Measurements from ENCODE around the gene SSR1. TPM values are rescaled to one million over a fixed set of nuclear protein-coding genes. Genes with fewer than 3 reads are reported as not detected.

The SSR1 gene
- polyA plus RNA-seq, 4 donors = 8.9 to 135 (median 36.7) TPM

GRCh38 chr6:7246401-7247178 lies 66.4 kb downstream of the SSR1 start:
- no peaks in the 10 kb centered on the region for H3K27me3 ChIP-seq (ENCODE audit: control insufficient read depth in 3 of 3, insufficient read depth in 3 of 3, low read length in 3 of 3)
- WGBS, 3 donors = 95 to 97% (median 95%) methylated on average over 69 to 71 of the region's 71 CpGs
- no peak for FAIRE-seq
- peaks cover 20 to 71% (median 23%) of the 10 kb centered on the region in 3 donors for H3K36me3 ChIP-seq (ENCODE audit: control insufficient read depth in 3 of 3, insufficient read depth in 2 of 3, low read depth in 1 of 3, low read length in 3 of 3)
- H3K27ac ChIP-seq (ENCODE audit: low read depth in 1 of 3, low read length in 2 of 3) = no peak overlapping the region
- H3K9me3 ChIP-seq (ENCODE audit: control insufficient read depth in 2 of 2, insufficient read depth in 1 of 2, low read depth in 1 of 2, low read length in 1 of 2) = no peaks in the 10 kb centered on the region
- no peak for DNase-seq
- no peak overlapping the region for H3K4me3 ChIP-seq (ENCODE audit: low read depth in 1 of 3, low read length in 3 of 3)
- H3K4me1 ChIP-seq (ENCODE audit: control insufficient read depth in 3 of 3, insufficient read depth in 2 of 3, low read depth in 1 of 3, low read length in 2 of 3) = peaks cover 4 to 23% (median 5%) of the 10 kb centered on the region in 3 donors

GRCh38 chr6:7245668-7246393 lies 67.2 kb downstream of the SSR1 start:
- H3K4me3 ChIP-seq (ENCODE audit: low read depth in 1 of 3, low read length in 3 of 3) = no peak overlapping the region
- H3K27ac ChIP-seq (ENCODE audit: low read depth in 1 of 3, low read length in 2 of 3) = no peak overlapping the region
- H3K4me1 ChIP-seq (ENCODE audit: control insufficient read depth in 3 of 3, insufficient read depth in 2 of 3, low read depth in 1 of 3, low read length in 2 of 3) = peaks cover 4 to 30% (median 5%) of the 10 kb centered on the region in 3 donors
- no peak for DNase-seq
- FAIRE-seq = no peak
- WGBS, 3 donors = 92 to 95% (median 95%) methylated on average over 15 of the region's 15 CpGs
- H3K27me3 ChIP-seq (ENCODE audit: control insufficient read depth in 3 of 3, insufficient read depth in 3 of 3, low read length in 3 of 3) = no peaks in the 10 kb centered on the region
- no peaks in the 10 kb centered on the region for H3K9me3 ChIP-seq (ENCODE audit: control insufficient read depth in 2 of 2, insufficient read depth in 1 of 2, low read depth in 1 of 2, low read length in 1 of 2)
- H3K36me3 ChIP-seq (ENCODE audit: control insufficient read depth in 3 of 3, insufficient read depth in 2 of 3, low read depth in 1 of 3, low read length in 3 of 3) = peaks cover 20 to 74% (median 23%) of the 10 kb centered on the region in 3 donors

- FAIRE-seq (no peak), DNase-seq (peak; percentile 66 to 73)
- WGBS, 3 donors = 4 to 10% (median 9%) methylated on average over 7 of the region's 7 CpGs
- peak overlapping the region in 2 of 3 donors; percentile 52 to 74 for H3K27ac ChIP-seq (ENCODE audit: low read depth in 1 of 3, low read length in 2 of 3)
- H3K4me1 ChIP-seq (ENCODE audit: control insufficient read depth in 3 of 3, insufficient read depth in 2 of 3, low read depth in 1 of 3, low read length in 2 of 3) = peaks cover 4 to 53% (median 5%) of the 10 kb centered on the region in 3 donors
- H3K36me3 ChIP-seq (ENCODE audit: control insufficient read depth in 3 of 3, insufficient read depth in 2 of 3, low read depth in 1 of 3, low read length in 3 of 3) = peaks cover 16 to 69% (median 16%) of the 10 kb centered on the region in 3 donors
- H3K9me3 ChIP-seq (ENCODE audit: control insufficient read depth in 2 of 2, insufficient read depth in 1 of 2, low read depth in 1 of 2, low read length in 1 of 2) = no peaks in the 10 kb centered on the region
- no peaks in the 10 kb centered on the region for H3K27me3 ChIP-seq (ENCODE audit: control insufficient read depth in 3 of 3, insufficient read depth in 3 of 3, low read length in 3 of 3)
- no peak overlapping the region for H3K4me3 ChIP-seq (ENCODE audit: low read depth in 1 of 3, low read length in 3 of 3)
Observed at GRCh38 chr6:7243179-7243981, 69.6 kb downstream of the SSR1 start.

GRCh38 chr6:7242835-7243178 lies 70.2 kb downstream of the SSR1 start:
- no peak overlapping the region for H3K4me3 ChIP-seq (ENCODE audit: low read depth in 1 of 3, low read length in 3 of 3)
- H3K9me3 ChIP-seq (ENCODE audit: control insufficient read depth in 2 of 2, insufficient read depth in 1 of 2, low read depth in 1 of 2, low read length in 1 of 2) = no peaks in the 10 kb centered on the region
- no peaks in the 10 kb centered on the region for H3K27me3 ChIP-seq (ENCODE audit: control insufficient read depth in 3 of 3, insufficient read depth in 3 of 3, low read length in 3 of 3)
- WGBS, 3 donors = 65 to 76% (median 68%) methylated on average over 4 of the region's 4 CpGs
- FAIRE-seq (no peak), DNase-seq (no peak)
- peak overlapping the region in 2 of 3 donors; percentile 52 to 74 for H3K27ac ChIP-seq (ENCODE audit: low read depth in 1 of 3, low read length in 2 of 3)
- peaks cover 4 to 58% (median 5%) of the 10 kb centered on the region in 3 donors for H3K4me1 ChIP-seq (ENCODE audit: control insufficient read depth in 3 of 3, insufficient read depth in 2 of 3, low read depth in 1 of 3, low read length in 2 of 3)
- peaks cover 14 to 63% (median 16%) of the 10 kb centered on the region in 3 donors for H3K36me3 ChIP-seq (ENCODE audit: control insufficient read depth in 3 of 3, insufficient read depth in 2 of 3, low read depth in 1 of 3, low read length in 3 of 3)

GRCh38 chr6:7241709-7242645 lies 71.0 kb downstream of the SSR1 start:
- peaks cover 11 to 61% (median 13%) of the 10 kb centered on the region in 3 donors for H3K36me3 ChIP-seq (ENCODE audit: control insufficient read depth in 3 of 3, insufficient read depth in 2 of 3, low read depth in 1 of 3, low read length in 3 of 3)
- no peaks in the 10 kb centered on the region for H3K27me3 ChIP-seq (ENCODE audit: control insufficient read depth in 3 of 3, insufficient read depth in 3 of 3, low read length in 3 of 3)
- no peaks in the 10 kb centered on the region for H3K9me3 ChIP-seq (ENCODE audit: control insufficient read depth in 2 of 2, insufficient read depth in 1 of 2, low read depth in 1 of 2, low read length in 1 of 2)
- no peak overlapping the region for H3K4me3 ChIP-seq (ENCODE audit: low read depth in 1 of 3, low read length in 3 of 3)
- peak; percentile 85 to 91 for DNase-seq
- WGBS, 3 donors = 15 to 49% (median 33%) methylated on average over 13 of the region's 13 CpGs
- no peak for FAIRE-seq
- H3K27ac ChIP-seq (ENCODE audit: low read depth in 1 of 3, low read length in 2 of 3) = peak overlapping the region; percentile 45 to 79 (median 74)
- peaks cover 4 to 64% (median 5%) of the 10 kb centered on the region in 3 donors for H3K4me1 ChIP-seq (ENCODE audit: control insufficient read depth in 3 of 3, insufficient read depth in 2 of 3, low read depth in 1 of 3, low read length in 2 of 3)

- no peak for DNase-seq
- no peaks in the 10 kb centered on the region for H3K9me3 ChIP-seq (ENCODE audit: control insufficient read depth in 2 of 2, insufficient read depth in 1 of 2, low read depth in 1 of 2, low read length in 1 of 2)
- peaks cover 4 to 69% (median 5%) of the 10 kb centered on the region in 3 donors for H3K4me1 ChIP-seq (ENCODE audit: control insufficient read depth in 3 of 3, insufficient read depth in 2 of 3, low read depth in 1 of 3, low read length in 2 of 3)
- peaks cover 7 to 57% (median 10%) of the 10 kb centered on the region in 3 donors for H3K36me3 ChIP-seq (ENCODE audit: control insufficient read depth in 3 of 3, insufficient read depth in 2 of 3, low read depth in 1 of 3, low read length in 3 of 3)
- H3K27ac ChIP-seq (ENCODE audit: low read depth in 1 of 3, low read length in 2 of 3) = peak overlapping the region; percentile 15 to 79 (median 74)
- no peak for FAIRE-seq
- WGBS, 3 donors = 52 to 68% (median 58%) methylated on average over 10 of the region's 10 CpGs
- no peaks in the 10 kb centered on the region for H3K27me3 ChIP-seq (ENCODE audit: control insufficient read depth in 3 of 3, insufficient read depth in 3 of 3, low read length in 3 of 3)
- H3K4me3 ChIP-seq (ENCODE audit: low read depth in 1 of 3, low read length in 3 of 3) = no peak overlapping the region
Observed at GRCh38 chr6:7241160-7241559, 71.8 kb downstream of the SSR1 start.

GRCh38 chr6:7240351-7240750 lies 72.6 kb downstream of the SSR1 start:
- FAIRE-seq = no peak
- H3K27me3 ChIP-seq (ENCODE audit: control insufficient read depth in 3 of 3, insufficient read depth in 3 of 3, low read length in 3 of 3) = no peaks in the 10 kb centered on the region
- no peaks in the 10 kb centered on the region for H3K9me3 ChIP-seq (ENCODE audit: control insufficient read depth in 2 of 2, insufficient read depth in 1 of 2, low read depth in 1 of 2, low read length in 1 of 2)
- WGBS, 3 donors = 92 to 94% (median 93%) methylated on average over 9 of the region's 9 CpGs
- H3K4me3 ChIP-seq (ENCODE audit: low read depth in 1 of 3, low read length in 3 of 3) = no peak overlapping the region
- peaks cover 4 to 57% (median 9%) of the 10 kb centered on the region in 3 donors for H3K36me3 ChIP-seq (ENCODE audit: control insufficient read depth in 3 of 3, insufficient read depth in 2 of 3, low read depth in 1 of 3, low read length in 3 of 3)
- DNase-seq = no peak
- H3K27ac ChIP-seq (ENCODE audit: low read depth in 1 of 3, low read length in 2 of 3) = peak overlapping the region in 2 of 3 donors; percentile 29 to 74
- H3K4me1 ChIP-seq (ENCODE audit: control insufficient read depth in 3 of 3, insufficient read depth in 2 of 3, low read depth in 1 of 3, low read length in 2 of 3) = peaks cover 4 to 77% (median 5%) of the 10 kb centered on the region in 3 donors
